GM21737 (cell line): ENCODE results near the gene TRIM69.
"Not testable (repeated sequence)": the region's sequence is repeated elsewhere in the genome, so short reads cannot be mapped to it uniquely, and the experiment has no call there.

Experiments used
- ATAC-seq: cut with Tn5 transposase; IDR thresholded peaks from one replicate; pipeline ENCODE4 v1.9.1; 2021; ENCODE audit warnings: mild to moderate bottlenecking, moderate library complexity; ENCODE audit not compliant: unreplicated experiment

The TRIM69 gene, protein sequence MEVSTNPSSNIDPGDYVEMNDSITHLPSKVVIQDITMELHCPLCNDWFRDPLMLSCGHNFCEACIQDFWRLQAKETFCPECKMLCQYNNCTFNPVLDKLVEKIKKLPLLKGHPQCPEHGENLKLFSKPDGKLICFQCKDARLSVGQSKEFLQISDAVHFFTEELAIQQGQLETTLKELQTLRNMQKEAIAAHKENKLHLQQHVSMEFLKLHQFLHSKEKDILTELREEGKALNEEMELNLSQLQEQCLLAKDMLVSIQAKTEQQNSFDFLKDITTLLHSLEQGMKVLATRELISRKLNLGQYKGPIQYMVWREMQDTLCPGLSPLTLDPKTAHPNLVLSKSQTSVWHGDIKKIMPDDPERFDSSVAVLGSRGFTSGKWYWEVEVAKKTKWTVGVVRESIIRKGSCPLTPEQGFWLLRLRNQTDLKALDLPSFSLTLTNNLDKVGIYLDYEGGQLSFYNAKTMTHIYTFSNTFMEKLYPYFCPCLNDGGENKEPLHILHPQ

DNA sequence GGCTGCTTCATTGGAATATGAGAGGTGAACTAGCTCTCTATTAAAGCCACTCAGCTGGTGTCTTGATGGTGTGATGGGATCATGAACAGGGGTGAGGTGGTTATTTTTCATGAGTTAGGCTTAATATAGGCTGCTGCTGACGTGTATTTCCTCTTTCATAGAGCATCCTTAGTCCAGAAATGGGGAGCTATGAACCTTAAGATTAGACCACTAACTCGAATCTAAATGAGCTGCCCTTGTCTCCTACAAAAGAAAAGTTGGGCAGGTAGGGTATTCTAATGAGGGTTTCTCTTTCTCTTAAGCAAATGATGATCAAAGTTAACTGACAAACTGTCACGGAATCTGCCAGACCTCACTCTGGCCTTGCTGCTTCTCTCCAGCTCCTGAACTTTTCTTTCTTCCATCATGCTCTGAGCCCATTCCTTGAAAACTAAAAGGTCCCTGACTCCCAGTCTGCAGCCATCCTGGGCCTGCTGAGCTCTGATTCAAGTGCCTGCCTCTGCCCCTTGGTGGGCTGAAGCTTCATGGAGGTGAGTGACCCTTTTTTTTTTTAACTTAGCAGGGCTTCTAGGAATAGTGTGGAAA, at the start of gene TRIM69:
Gene TRIM69 (plus strand): TSS at position 348 of the 585 bp plus-strand sequence. CDS start 177 bp downstream, at position 525.
- peak; percentile 35 for ATAC-seq

- not testable (repeated sequence) for ATAC-seq
These were observed 47.0 kb upstream of the TRIM69 start for GRCh38 chr15:44689318-44689717.

DNA sequence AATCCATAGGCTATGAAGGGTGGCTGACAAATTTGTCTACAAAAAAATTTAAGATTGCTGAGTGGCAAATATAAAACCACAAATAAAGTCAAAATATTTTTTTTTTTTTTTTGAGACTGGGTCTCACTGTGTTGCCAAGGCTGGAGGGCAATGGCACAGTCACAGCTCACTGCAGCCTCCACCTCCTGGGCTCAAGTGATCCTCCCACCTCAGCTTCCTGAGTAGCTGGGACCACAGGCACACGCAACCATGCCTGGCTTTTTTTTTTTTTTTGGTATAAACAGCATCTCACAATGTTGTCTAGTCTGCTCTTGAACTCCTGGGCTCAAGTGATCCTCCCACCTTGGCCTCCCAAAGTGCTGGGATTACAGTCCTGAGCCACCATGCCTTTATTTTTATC, 46.1 kb upstream of the TRIM69 start:
- not testable (repeated sequence) for ATAC-seq

DNA sequence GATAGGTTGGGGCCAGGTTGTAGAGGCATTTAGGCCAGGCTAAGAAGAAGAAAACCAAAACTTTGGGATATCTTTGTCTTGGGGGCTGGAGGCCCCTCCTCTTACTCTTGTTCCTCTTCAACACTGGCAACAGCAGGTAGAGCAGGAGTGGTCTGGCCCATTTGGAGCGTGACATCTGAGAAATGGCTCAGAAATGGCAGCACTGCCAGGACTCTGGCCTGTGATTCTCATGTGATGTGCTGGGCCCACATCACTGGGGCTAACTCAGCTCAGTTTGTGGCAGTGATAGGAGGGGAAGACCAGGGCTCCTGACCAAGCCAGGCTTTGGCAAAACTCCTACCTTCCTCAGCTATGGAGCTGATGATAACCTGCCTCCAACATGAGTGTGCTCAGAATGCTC, 43.7 kb upstream of the TRIM69 start:
- ATAC-seq: no peak

DNA sequence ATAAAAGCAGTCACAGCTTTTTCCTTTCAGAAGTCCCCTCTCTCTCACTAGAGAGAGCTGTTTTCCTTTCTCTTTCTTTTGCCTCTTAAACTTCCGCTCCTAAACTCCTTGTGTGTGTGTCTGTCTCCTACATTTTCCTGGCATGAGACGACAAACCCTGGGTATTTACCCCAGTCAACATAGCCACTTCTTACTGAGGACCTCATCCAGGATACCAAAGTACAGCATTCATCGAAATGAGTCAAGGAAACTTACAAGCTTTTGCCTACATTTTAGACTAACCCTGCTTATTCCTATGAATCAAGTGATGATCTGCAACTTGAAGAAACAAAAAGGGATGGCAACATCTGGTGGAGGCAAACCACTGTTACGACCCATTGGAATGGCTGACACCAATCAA, 41.9 kb upstream of the TRIM69 start:
- no peak for ATAC-seq

DNA sequence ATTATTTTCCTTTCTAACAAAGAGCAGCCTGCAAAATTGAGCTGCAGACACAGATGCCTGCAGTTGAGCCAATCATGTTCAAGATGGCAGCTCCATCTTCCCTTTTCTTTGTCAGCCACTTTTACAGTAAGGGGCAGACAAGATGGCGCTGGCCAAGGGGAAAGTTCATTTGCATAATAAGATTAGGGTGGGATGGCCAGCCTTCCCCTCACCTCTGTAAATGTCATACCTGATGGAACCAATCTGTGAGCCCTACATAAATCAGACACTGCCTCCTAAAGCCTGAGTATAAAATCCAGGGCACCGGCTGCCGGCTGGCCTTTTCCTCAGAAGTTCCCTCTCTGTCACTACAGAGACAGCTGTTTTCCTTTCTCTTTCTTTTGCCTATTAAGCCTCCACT, 41.0 kb upstream of the TRIM69 start:
- ATAC-seq: no peak

DNA sequence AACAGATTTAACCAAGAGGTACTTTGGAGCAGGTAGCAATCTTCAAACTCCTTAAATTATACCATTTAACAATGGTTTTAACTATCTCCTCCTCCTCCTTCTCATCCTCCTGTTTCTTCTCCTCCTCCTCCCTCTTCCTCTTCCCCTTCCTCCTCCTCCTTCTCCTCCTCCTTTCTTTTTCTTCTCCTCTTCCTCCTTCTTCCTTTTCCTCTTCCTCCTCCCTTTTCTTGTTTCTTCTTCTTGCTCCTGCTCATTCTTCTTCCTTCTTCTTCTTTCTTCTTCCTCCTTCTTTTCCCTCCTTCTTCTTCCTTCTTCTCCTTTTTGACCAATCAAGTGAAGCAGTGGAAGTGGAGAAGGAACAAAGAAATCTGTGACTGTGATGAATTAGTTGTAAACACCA, 39.3 kb upstream of the TRIM69 start:
- no peak for ATAC-seq

DNA sequence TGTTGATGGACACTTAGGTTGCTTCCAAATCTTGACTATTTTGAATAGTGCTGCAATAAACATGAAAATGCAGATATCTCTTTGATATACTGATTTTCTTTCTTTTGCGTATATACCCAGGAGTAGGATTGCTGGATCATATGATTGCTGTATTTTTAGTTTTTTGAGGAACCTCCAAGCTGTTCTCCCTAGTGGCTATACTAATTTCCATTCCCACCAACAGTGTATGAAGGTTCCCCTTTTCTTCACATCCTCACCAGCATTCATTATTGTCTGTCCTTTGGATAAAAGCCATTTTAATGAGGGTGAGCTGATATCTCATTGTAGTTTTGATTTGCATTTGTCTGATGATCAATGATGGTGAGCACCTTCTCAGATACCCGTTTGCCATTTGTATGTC, 37.7 kb upstream of the TRIM69 start:
- no peak for ATAC-seq

DNA sequence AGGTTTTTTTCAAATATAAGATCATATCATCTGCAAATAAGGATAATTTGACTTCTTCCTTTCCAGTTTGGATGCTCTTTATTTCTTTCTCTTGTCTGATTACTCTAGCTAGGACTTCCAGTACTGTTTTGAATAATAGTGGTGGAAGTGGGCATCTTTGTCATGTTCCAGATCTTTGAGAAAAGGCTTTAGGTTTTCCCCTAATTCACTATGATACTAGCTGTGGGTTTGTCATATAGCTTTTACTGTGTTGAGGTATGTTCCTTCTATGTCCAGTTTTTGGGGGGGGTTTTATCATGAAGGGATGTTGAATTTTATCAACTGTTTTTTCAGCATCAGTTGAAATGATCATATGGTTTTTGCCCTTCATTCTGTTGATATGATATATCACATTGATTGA, 35.7 kb upstream of the TRIM69 start:
- not testable (repeated sequence) for ATAC-seq

DNA sequence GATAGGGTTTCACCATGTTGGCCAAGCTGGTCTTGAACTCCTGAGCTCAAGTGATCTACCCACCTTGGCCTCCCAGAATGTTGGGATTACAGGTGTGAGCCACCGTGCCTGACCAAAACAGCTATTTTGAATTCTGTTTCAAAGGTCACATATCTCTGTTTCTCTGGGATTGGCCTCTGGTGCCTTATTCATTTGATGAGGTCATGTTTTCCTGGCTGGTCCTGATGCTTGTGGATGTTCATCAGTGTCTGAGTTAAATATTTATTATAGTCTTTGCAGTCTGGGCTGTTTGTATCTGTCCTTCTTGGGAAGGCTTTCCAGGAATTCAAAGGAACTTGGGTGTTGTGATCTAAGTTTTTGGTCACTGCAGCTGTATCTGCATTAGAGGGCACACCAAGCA, 30.3 kb upstream of the TRIM69 start:
- ATAC-seq: no peak

DNA sequence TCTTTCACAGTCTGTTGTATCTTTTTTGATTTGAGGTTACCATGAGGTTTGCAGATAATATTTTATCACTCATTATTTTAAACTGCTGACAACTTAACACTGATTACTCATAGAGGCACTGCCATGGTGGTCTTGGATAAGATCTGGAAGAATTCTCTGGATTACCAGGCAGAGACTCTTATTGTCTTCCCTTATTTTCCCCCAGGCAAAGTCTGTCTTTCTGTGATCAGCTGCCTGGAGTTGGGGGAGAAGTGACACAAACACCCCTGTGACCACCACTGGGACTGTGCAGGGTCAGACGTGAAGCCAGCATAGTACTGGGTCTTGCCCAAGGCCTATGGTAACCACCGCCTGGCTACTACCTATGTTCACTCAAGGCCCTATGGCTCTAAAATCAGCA, 29.9 kb upstream of the TRIM69 start:
- ATAC-seq: no peak

- no peak for ATAC-seq
These were observed 29.2 kb upstream of the TRIM69 start for GRCh38 chr15:44706946-44707636.

- peak; percentile 36 for ATAC-seq
These were observed 25.9 kb upstream of the TRIM69 start for GRCh38 chr15:44710236-44711095.

DNA sequence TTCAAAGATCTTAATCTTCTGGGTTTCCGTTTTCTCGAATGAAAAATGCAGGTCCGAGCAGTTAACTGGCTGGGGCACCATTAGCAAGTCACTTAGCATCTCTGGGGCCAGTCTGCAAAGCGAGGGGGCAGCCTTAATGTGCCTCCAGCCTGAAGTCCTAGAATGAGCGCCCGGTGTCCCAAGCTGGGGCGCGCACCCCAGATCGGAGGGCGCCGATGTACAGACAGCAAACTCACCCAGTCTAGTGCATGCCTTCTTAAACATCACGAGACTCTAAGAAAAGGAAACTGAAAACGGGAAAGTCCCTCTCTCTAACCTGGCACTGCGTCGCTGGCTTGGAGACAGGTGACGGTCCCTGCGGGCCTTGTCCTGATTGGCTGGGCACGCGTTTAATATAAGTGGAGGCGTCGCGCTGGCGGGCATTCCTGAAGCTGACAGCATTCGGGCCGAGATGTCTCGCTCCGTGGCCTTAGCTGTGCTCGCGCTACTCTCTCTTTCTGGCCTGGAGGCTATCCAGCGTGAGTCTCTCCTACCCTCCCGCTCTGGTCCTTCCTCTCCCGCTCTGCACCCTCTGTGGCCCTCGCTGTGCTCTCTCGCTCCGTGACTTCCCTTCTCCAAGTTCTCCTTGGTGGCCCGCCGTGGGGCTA, 25.1 kb upstream of the TRIM69 start, which contains the start of the genes B2M and PATL2:
Gene B2M (plus strand): TSS at position 422 of the 647 bp plus-strand sequence. CDS start 30 bp downstream, at position 452.
Gene PATL2 (minus strand): TSS at position 228 of the 647 bp plus-strand sequence. CDS start 34,833 bp downstream, outside the sequence.
- ATAC-seq: peak; percentile 77

DNA sequence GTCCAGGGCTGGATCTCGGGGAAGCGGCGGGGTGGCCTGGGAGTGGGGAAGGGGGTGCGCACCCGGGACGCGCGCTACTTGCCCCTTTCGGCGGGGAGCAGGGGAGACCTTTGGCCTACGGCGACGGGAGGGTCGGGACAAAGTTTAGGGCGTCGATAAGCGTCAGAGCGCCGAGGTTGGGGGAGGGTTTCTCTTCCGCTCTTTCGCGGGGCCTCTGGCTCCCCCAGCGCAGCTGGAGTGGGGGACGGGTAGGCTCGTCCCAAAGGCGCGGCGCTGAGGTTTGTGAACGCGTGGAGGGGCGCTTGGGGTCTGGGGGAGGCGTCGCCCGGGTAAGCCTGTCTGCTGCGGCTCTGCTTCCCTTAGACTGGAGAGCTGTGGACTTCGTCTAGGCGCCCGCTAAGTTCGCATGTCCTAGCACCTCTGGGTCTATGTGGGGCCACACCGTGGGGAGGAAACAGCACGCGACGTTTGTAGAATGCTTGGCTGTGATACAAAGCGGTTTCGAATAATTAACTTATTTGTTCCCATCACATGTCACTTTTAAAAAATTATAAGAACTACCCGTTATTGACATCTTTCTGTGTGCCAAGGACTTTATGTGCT, 24.5 kb upstream of the TRIM69 start:
- ATAC-seq: peak; percentile 3

- no peak for ATAC-seq
These were observed 23.9 kb upstream of the TRIM69 start for GRCh38 chr15:44712346-44713005.

- ATAC-seq: no peak
These were observed 23.0 kb upstream of the TRIM69 start for GRCh38 chr15:44713006-44713966.
